ENCODE results near the gene NRF1. TPM values are rescaled to one million over a fixed set of nuclear protein-coding genes. Genes with fewer than 3 reads are reported as not detected.

Gene NRF1
- total RNA-seq, 1 donor from 2014 or later, result 3.1 TPM

GRCh38 chr7:129698516-129699418 is 87.2 kb downstream of the NRF1 start:
- intact Hi-C loops (cut with DNase I), result no loop called here
- H3K27me3 ChIP-seq, result no peaks in the 10 kb centered on the region
- DNase-seq (ENCODE audit: low spot score in 2 of 2), result no peak
- no peaks in the 10 kb centered on the region for H3K4me1 ChIP-seq
- no peak for TF ChIP-seq CTCF (IDR thresholded peaks at IDR 0.05)
- no peak overlapping the region for H3K27ac ChIP-seq
- no peak overlapping the region for H3K4me3 ChIP-seq
- peaks cover 6 to 10% of the 10 kb centered on the region in 2 donors for H3K36me3 ChIP-seq
- no peaks in the 10 kb centered on the region for H3K9me3 ChIP-seq

GRCh38 chr7:129702316-129702715 is 90.8 kb downstream of the NRF1 start:
- TF ChIP-seq CTCF (IDR thresholded peaks at IDR 0.05), result no peak
- no peaks in the 10 kb centered on the region for H3K9me3 ChIP-seq
- no peaks in the 10 kb centered on the region for H3K27me3 ChIP-seq
- H3K4me3 ChIP-seq, result no peak overlapping the region
- H3K4me1 ChIP-seq, result no peaks in the 10 kb centered on the region
- H3K27ac ChIP-seq, result no peak overlapping the region
- H3K36me3 ChIP-seq, result peaks cover 8 to 11% of the 10 kb centered on the region in 2 donors
- DNase-seq (ENCODE audit: low spot score in 2 of 2), result no peak
- intact Hi-C loops (cut with DNase I), result no loop called here

- intact Hi-C loops (cut with DNase I), result no loop called here
Measured at GRCh38 chr7:129702761-129703338, 91.3 kb downstream of the NRF1 start.

GRCh38 chr7:129703751-129704150 is 92.2 kb downstream of the NRF1 start:
- Histone ChIP-seq H3K4me1 (no peaks in the 10 kb centered on the region), H3K4me3 (no peak overlapping the region), H3K9me3 (no peaks in the 10 kb centered on the region), H3K36me3 (peaks cover 4 to 14% of the 10 kb centered on the region in 2 donors), H3K27me3 (no peaks in the 10 kb centered on the region), H3K27ac (no peak overlapping the region)
- DNase-seq (ENCODE audit: low spot score in 2 of 2), result no peak
- intact Hi-C loops (cut with DNase I), result no loop called here
- no peak for TF ChIP-seq CTCF (IDR thresholded peaks at IDR 0.05)

More at GRCh38 chr7:129702761-129703338, 91.3 kb downstream of the NRF1 start:
- Histone ChIP-seq H3K4me3 (no peak overlapping the region), H3K27me3 (no peaks in the 10 kb centered on the region), H3K36me3 (peaks cover 4 to 11% of the 10 kb centered on the region in 2 donors), H3K9me3 (no peaks in the 10 kb centered on the region), H3K4me1 (no peaks in the 10 kb centered on the region), H3K27ac (no peak overlapping the region)
- TF ChIP-seq CTCF (IDR thresholded peaks at IDR 0.05), result no peak
- DNase-seq (ENCODE audit: low spot score in 2 of 2), result no peak

- Histone ChIP-seq H3K9me3 (no peaks in the 10 kb centered on the region), H3K27me3 (no peaks in the 10 kb centered on the region), H3K4me3 (no peak overlapping the region), H3K27ac (no peak overlapping the region), H3K4me1 (no peaks in the 10 kb centered on the region), H3K36me3 (peaks cover 26 to 44% of the 10 kb centered on the region in 2 donors)
- DNase-seq (ENCODE audit: low spot score in 2 of 2), result no peak
- TF ChIP-seq CTCF (IDR thresholded peaks at IDR 0.05), result no peak
- intact Hi-C loops (cut with DNase I), result no loop called here
Measured at GRCh38 chr7:129707910-129708499, 96.5 kb downstream of the NRF1 start.
